K562 (cell line): ENCODE data around the gene USP24. TPM values are rescaled to one million over a fixed set of nuclear protein-coding genes. Genes with fewer than 3 reads are reported as not detected.
A peak's percentile ranks its signal among the peaks of the same experiment; 100 is the strongest.

Experiments
- ATAC-seq: fragments of 200-7000 bp; cut with Tn5 transposase; 3 replicates; pipeline ENCODE4 v1.9.1; 2020; ENCODE audit warnings: moderate library complexity
- BruUV-seq: library from RNA; stranded (reverse); fragments of 400-500 nt; replicated peaks from 2 replicates; lab custom pipeline; 2021; lab: Mats Ljungman, UMichigan
- CTCF ChIA-PET: fragments of 300-600 bp; formaldehyde crosslinking; extraction: SDS; loops from one replicate; lab custom pipeline; 2021; ENCODE audit warnings: low intra/inter-chr PET ratio; lab: Yijun Ruan, JAX
- POLR2A ChIA-PET: fragments of 300-600, 350-650 bp; sonication (Branson Sonifier 250); formaldehyde crosslinking; extraction: SDS; loops from one replicate; lab custom pipeline; 2021; ENCODE audit warnings: antibody characterized with exemption, inconsistent platforms; lab: Yijun Ruan, JAX
- DNase-seq, 4 experiments: peaks; one replicate each; pipeline versions ENCODE4 v3.0.0 to v3.0.0-alpha.2; 2011 to 2018; ENCODE audit warnings: low spot score in 3 of 4, mixed read lengths in 3 of 4; ENCODE audit errors: extremely low read depth in 1 of 4
- FAIRE-seq: peaks from 2 replicates; lab custom pipeline; 2011; peaks lifted over from hg19 to GRCh38; lab: Jason Lieb, UNC
- H2AFZ ChIP-seq: 2 replicates; pipeline ENCODE4 v1.6.0; 2011; ENCODE audit warnings: low read depth, low read length, control low read depth, inconsistent platforms
- H3K27ac ChIP-seq: fragments of 200-600 bp; 3 replicates; pipeline ENCODE4 v1.8.0; 2011; ENCODE audit warnings: low read depth, mild to moderate bottlenecking, control low read depth, inconsistent platforms, low read length, moderate library complexity, mixed read lengths; ENCODE audit errors: extremely low read depth
- H3K27me3 ChIP-seq, 2 experiments: fragments of 300-600 bp in 1 of 2; 2 replicates in 1 of 2; 3 replicates in 1 of 2; pipeline versions ENCODE4 v1.6.0 to v1.8.0; 2011; ENCODE audit warnings: inconsistent platforms in 2 of 2, low read length in 2 of 2, mild to moderate bottlenecking in 1 of 2, mixed read lengths in 1 of 2, moderate library complexity in 1 of 2; ENCODE audit not compliant: control insufficient read depth in 2 of 2, insufficient read depth in 2 of 2
- H3K36me3 ChIP-seq: fragments of 300-600 bp; 3 replicates; pipeline ENCODE4 v1.8.0; 2011; ENCODE audit warnings: mild to moderate bottlenecking, low read length, inconsistent platforms; ENCODE audit not compliant: control insufficient read depth, insufficient read depth
- H3K4me1 ChIP-seq, 2 experiments: fragments of 200-600 bp in 1 of 2; replicated peaks in 1 of 2; 2 replicates in 1 of 2; 3 replicates in 1 of 2; pipeline versions ENCODE4 v1.5.1 to v1.8.0; 2011; ENCODE audit warnings: inconsistent platforms in 2 of 2, low read length in 2 of 2, mild to moderate bottlenecking in 1 of 2, mixed read lengths in 1 of 2, moderate library complexity in 1 of 2; ENCODE audit not compliant: control insufficient read depth in 2 of 2, insufficient read depth in 2 of 2
- H3K4me2 ChIP-seq: 2 replicates; pipeline ENCODE4 v1.6.1; 2011; ENCODE audit warnings: low read length, control low read depth, inconsistent platforms, mixed read lengths; ENCODE audit not compliant: insufficient read depth
- H3K4me3 ChIP-seq: fragments of 200-600 bp; sonication (generic), shearing (Covaris generic); 2 replicates; pipeline ENCODE4 v1.5.1; 2016; ENCODE audit warnings: control low read depth, inconsistent platforms
- H3K79me2 ChIP-seq: fragments of 200-600 bp; 3 replicates; pipeline ENCODE4 v1.8.0; 2011; ENCODE audit warnings: low read length, inconsistent platforms; ENCODE audit not compliant: control insufficient read depth, insufficient read depth
- H3K9ac ChIP-seq, 2 experiments: 2 replicates each; pipeline versions ENCODE4 v1.6.0 to v1.6.1; 2011; ENCODE audit warnings: low read depth in 2 of 2, low read length in 2 of 2, control low read depth in 1 of 2, inconsistent platforms in 1 of 2, mild to moderate bottlenecking in 1 of 2, mixed read lengths in 1 of 2; ENCODE audit not compliant: insufficient read depth in 1 of 2
- H3K9me1 ChIP-seq: one replicate; pipeline ENCODE4 v1.6.0; 2011; ENCODE audit warnings: inconsistent platforms, mild to moderate bottlenecking, low read length, moderate library complexity; ENCODE audit not compliant: control insufficient read depth, insufficient read depth
- H3K9me3 ChIP-seq: replicated peaks from 2 replicates; pipeline ENCODE4 v1.5.1; 2011; ENCODE audit warnings: low read depth, low read length, inconsistent platforms; ENCODE audit not compliant: control insufficient read depth, insufficient read depth
- H4K20me1 ChIP-seq: replicated peaks from 2 replicates; pipeline ENCODE4 v1.6.1; 2011; ENCODE audit warnings: low read length, inconsistent platforms, mixed read lengths; ENCODE audit not compliant: control insufficient read depth, insufficient read depth
- POLR2G ChIP-seq: fragments of 200-400 bp; formaldehyde crosslinking; IDR thresholded peaks from 2 replicates; pipeline ENCODE4 v1.6.1; 2017; ENCODE audit warnings: low read depth, mild to moderate bottlenecking, antibody characterized with exemption, low read length, moderate library complexity
- RBFOX2 ChIP-seq: fragments of 200-400 bp; formaldehyde crosslinking; IDR thresholded peaks from 2 replicates; pipeline ENCODE4 v1.6.1; 2017; ENCODE audit warnings: low read depth, mild to moderate bottlenecking, low read length, moderate library complexity
- ZBTB7A ChIP-seq: IDR thresholded peaks from 2 replicates; pipeline ENCODE4 v1.6.1; 2011; ENCODE audit warnings: low read depth, mild to moderate bottlenecking, low read length, moderate library complexity, borderline replicate concordance; ENCODE audit not compliant: control insufficient read depth
- ZKSCAN8 ChIP-seq: fragments of 200-800 bp; sonication (Bioruptor generic); IDR thresholded peaks from 2 replicates; pipeline ENCODE4 v1.6.1; 2016; ENCODE audit warnings: missing genetic modification characterization, missing compliant biosample characterization
- WGBS: fragments of 100-300 bp; shearing (Covaris generic); methylation state at CpG from one replicate; pipeline ENCODE4 v1.1.6; 2016; ENCODE audit warnings: low coverage, mixed read lengths; ENCODE audit not compliant: insufficient coverage; ENCODE audit errors: missing lambda C conversion rate; 5-methylcytosine and 5-hydroxymethylcytosine counted together
- in situ Hi-C: fragments of 300-500 bp; cut with MboI; formaldehyde crosslinking; loops from 4 replicates; pipeline ENCODE4 v1.15.0; 2018; ENCODE audit warnings: inconsistent platforms, mixed read lengths
- intact Hi-C: fragments of 100-400 bp; cut with micrococcal nuclease; formaldehyde crosslinking; loops from 2 replicates; pipeline ENCODE4 v1.14.2; 2022
- polyA plus RNA-seq, 8 experiments: library from polyadenylated mRNA; depleted of rRNA in 4 of 8; stranded (reverse) in 5 of 8; unstranded in 3 of 8; fragments of >200 nt; fragmentation: Nextera tagmentation in 2 of 8; fragmentation: Illumina TruSeq in 1 of 8; extraction: Ambion mirVana in 2 of 8; extraction: Trizol in 1 of 8; gene quantifications; 2 replicates each; pipeline versions ENCODE4 v1.2.1 to v1.2.3, GENCODE V29; 2011 to 2014; ENCODE audit warnings: inconsistent platforms in 1 of 8, missing spikeins in 1 of 8
- total RNA-seq, 7 experiments: library from RNA; depleted of rRNA in 6 of 7; stranded (reverse); fragments of >200 nt in 6 of 7; fragmentation: Illumina TruSeq in 2 of 7; extraction: Trizol in 2 of 7; gene quantifications; 2 replicates each; pipeline versions ENCODE4 v1.2.1 to v1.2.3, GENCODE V29; 2011 to 2021; ENCODE audit warnings: low replicate concordance in 1 of 7

USP24 gene
- total and polyA plus RNA-seq, 9 of the 15 experiments (the other 6 are each of a cell fraction or from before 2014, with no cell fraction given) = 7.7 to 62.6 (median 36.8) TPM

GRCh38 chr1:55059302-55060132 is 155.6 kb downstream of the USP24 start:
- ChIA-PET CTCF (no interaction called here), POLR2A (interaction anchor here (0.6 to 3.4 kb wide), 6 partner anchors 9 to 135 kb away, joined by 3 to 24 read pairs (median 3); no protein-coding TSS in a partner anchor)
- FAIRE-seq (no peak), DNase-seq (no peak), ATAC-seq (no peak)
- Histone ChIP-seq H3K9ac (no peak overlapping the region), H3K36me3 (peaks cover 94% of the 10 kb centered on the region; the same call in 2 of the 3 replicates), H3K9me3 (no peaks in the 10 kb centered on the region), H3K27ac (no peak overlapping the region), H2AFZ (no peak overlapping the region), H3K4me1 (peaks cover 0 to 8% of the 10 kb centered on the region in 2 experiments; a peak in 2 of 5 replicates), H4K20me1 (no peaks in the 10 kb centered on the region), H3K27me3 (no peaks in the 10 kb centered on the region), H3K9me1 (no peaks in the 10 kb centered on the region), H3K4me2 (no peak overlapping the region), H3K79me2 (no peaks in the 10 kb centered on the region), H3K4me3 (no peak overlapping the region)
- in situ Hi-C loops = no loop called here
- TF ChIP-seq ZKSCAN8 (CRISPR knock-in tag) (no peak), POLR2G (0 out of 2 replicates have a peak, but pooled peaks have one; percentile 21)
- 63% methylated on average over 12 of the region's 14 CpGs for WGBS
- intact Hi-C loops = no loop called here
- no TSS peak for BruUV-seq

GRCh38 chr1:55057956-55058298 is 157.2 kb downstream of the USP24 start:
- H3K36me3 ChIP-seq = peaks cover 93% of the 10 kb centered on the region; the same call in 2 of the 3 replicates
- intact Hi-C loops = no loop called here

More at GRCh38 chr1:55057956-55058298, 157.2 kb downstream of the USP24 start:
- Histone ChIP-seq H3K9ac (no peak overlapping the region), H3K4me3 (no peak overlapping the region), H3K79me2 (no peaks in the 10 kb centered on the region; the same call in 2 of the 3 replicates), H4K20me1 (no peaks in the 10 kb centered on the region), H3K4me2 (no peak overlapping the region), H3K9me3 (no peaks in the 10 kb centered on the region), H3K27ac (no peak overlapping the region), H3K27me3 (no peaks in the 10 kb centered on the region), H3K4me1 (peaks cover 0 to 3% of the 10 kb centered on the region in 2 experiments; a peak in 1 of 5 replicates), H3K9me1 (no peaks in the 10 kb centered on the region), H2AFZ (no peak overlapping the region)
- ChIA-PET CTCF (no interaction called here), POLR2A (interaction anchor here (0.6 to 1.6 kb wide), 6 partner anchors 9 to 1719 kb away, joined by 3 to 5 read pairs (median 4); no protein-coding TSS in a partner anchor)
- DNase-seq (no peak), FAIRE-seq (no peak), ATAC-seq (no peak)
- BruUV-seq = no TSS peak
- in situ Hi-C loops = no loop called here
- WGBS = 88% methylated on average over 5 of the region's 6 CpGs
- TF ChIP-seq RBFOX2 = 0 out of 2 replicates have a peak, but pooled peaks have one; percentile 20
- TF ChIP-seq ZBTB7A = no peak
